T47D (cell line): ENCODE results near the gene PELI2.

Experiments
- DNase-seq, 2 experiments: peaks; one replicate each; pipeline versions ENCODE4 v3.0.0 to v3.0.0-alpha.2; 2011 to 2012; ENCODE audit warnings: low read depth in 1 of 2, low spot score in 1 of 2
- JUND ChIP-seq: IDR thresholded peaks from 2 replicates; pipeline ENCODE4 v1.6.1; 2012; ENCODE audit warnings: low read depth
- in situ Hi-C: cut with HindIII; loops from 2 replicates; pipeline ENCODE4 v1.10.0; 2016; ENCODE audit warnings: low sequenced_read_pairs, low pct_unique_long_range_greater_than_20kb

PELI2 gene

GRCh38 chr14:56194042-56194441, 75.8 kb downstream of the PELI2 start:
- in situ Hi-C loops, result no loop called here
- no peak for DNase-seq
- no peak for TF ChIP-seq JUND

- in situ Hi-C loops, result no loop called here
- no peak for DNase-seq
- TF ChIP-seq JUND, result no peak
Measured at GRCh38 chr14:56195223-56195622, 77.0 kb downstream of the PELI2 start.

GRCh38 chr14:56195704-56196103, 77.5 kb downstream of the PELI2 start:
- DNase-seq, result no peak
- in situ Hi-C loops, result no loop called here
- no peak for TF ChIP-seq JUND

GRCh38 chr14:56196274-56196673, 78.1 kb downstream of the PELI2 start:
- in situ Hi-C loops, result no loop called here
- no peak for TF ChIP-seq JUND
- DNase-seq, result no peak

GRCh38 chr14:56197150-56197549, 78.9 kb downstream of the PELI2 start:
- no peak for DNase-seq
- no peak for TF ChIP-seq JUND
- in situ Hi-C loops, result no loop called here

- no peak for TF ChIP-seq JUND
- no peak for DNase-seq
- in situ Hi-C loops, result no loop called here
Measured at GRCh38 chr14:56198438-56198837, 80.2 kb downstream of the PELI2 start.

GRCh38 chr14:56199095-56199981, 81.1 kb downstream of the PELI2 start:
- in situ Hi-C loops, result no loop called here
- TF ChIP-seq JUND, result no peak
- DNase-seq, result no peak

GRCh38 chr14:56199982-56200577, 81.9 kb downstream of the PELI2 start:
- no peak for DNase-seq
- no peak for TF ChIP-seq JUND
- in situ Hi-C loops, result no loop called here

- in situ Hi-C loops, result no loop called here
- no peak for DNase-seq
- TF ChIP-seq JUND, result no peak
Measured at GRCh38 chr14:56202256-56202655, 84.0 kb downstream of the PELI2 start.

- DNase-seq, result no peak
- in situ Hi-C loops, result no loop called here
- no peak for TF ChIP-seq JUND
Measured at GRCh38 chr14:56205881-56206280, 87.7 kb downstream of the PELI2 start.

- in situ Hi-C loops, result no loop called here
- no peak for TF ChIP-seq JUND
- no peak for DNase-seq
Measured at GRCh38 chr14:56206596-56206995, 88.4 kb downstream of the PELI2 start.

- in situ Hi-C loops, result no loop called here
- TF ChIP-seq JUND, result no peak
- DNase-seq, result no peak
Measured at GRCh38 chr14:56207626-56208292, 89.5 kb downstream of the PELI2 start.

- DNase-seq, result no peak
- TF ChIP-seq JUND, result no peak
- in situ Hi-C loops, result no loop called here
Measured at GRCh38 chr14:56208520-56208919, 90.3 kb downstream of the PELI2 start.
